VCaP (cell line): Measurements from ENCODE around the gene DKK3.

Experiments
- H3K27ac ChIP-seq: fragments of 450-650 bp; 2 replicates; pipeline ENCODE4 v1.5.1; 2017
- TF ChIP-seq, protein P1 (sequence below): fragments of 450-650 bp; conservative IDR thresholded peaks from 2 replicates; pipeline ENCODE4 v1.5.1; 2017; ENCODE audit warnings: mild to moderate bottlenecking, moderate library complexity

Gene DKK3

GRCh38 chr11:11988681-11989261, 19.7 kb downstream of the DKK3 start:
- TF ChIP-seq, protein P1, sequence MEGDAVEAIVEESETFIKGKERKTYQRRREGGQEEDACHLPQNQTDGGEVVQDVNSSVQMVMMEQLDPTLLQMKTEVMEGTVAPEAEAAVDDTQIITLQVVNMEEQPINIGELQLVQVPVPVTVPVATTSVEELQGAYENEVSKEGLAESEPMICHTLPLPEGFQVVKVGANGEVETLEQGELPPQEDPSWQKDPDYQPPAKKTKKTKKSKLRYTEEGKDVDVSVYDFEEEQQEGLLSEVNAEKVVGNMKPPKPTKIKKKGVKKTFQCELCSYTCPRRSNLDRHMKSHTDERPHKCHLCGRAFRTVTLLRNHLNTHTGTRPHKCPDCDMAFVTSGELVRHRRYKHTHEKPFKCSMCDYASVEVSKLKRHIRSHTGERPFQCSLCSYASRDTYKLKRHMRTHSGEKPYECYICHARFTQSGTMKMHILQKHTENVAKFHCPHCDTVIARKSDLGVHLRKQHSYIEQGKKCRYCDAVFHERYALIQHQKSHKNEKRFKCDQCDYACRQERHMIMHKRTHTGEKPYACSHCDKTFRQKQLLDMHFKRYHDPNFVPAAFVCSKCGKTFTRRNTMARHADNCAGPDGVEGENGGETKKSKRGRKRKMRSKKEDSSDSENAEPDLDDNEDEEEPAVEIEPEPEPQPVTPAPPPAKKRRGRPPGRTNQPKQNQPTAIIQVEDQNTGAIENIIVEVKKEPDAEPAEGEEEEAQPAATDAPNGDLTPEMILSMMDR: no peak
- H3K27ac ChIP-seq: no peak overlapping the region

DNA sequence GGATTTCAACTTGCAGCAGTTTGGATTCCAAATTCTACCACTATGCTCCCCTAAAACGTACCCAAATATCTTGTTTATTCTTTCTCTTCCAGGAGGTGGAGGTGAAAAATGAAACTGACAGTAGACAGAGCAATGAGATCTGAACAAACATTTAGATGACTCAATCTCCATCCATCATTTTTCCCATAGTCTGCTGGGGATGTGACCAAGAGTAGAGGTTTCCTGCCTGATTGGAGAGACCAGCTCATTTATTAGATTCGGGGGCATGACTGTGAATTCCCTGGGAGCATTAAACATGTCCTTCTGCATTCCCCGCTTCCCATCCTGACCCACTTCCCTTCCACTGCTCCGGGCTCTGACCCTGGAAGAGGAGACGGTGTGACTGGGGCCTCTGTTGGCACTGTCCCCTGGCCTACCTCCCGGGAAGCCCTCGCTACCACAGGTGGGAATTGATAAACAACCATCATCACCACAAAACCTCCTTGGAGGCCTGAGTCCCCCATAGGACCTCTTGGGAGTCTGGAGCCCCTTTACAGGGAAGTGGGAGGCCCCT, 20.3 kb downstream of the DKK3 start:
- TF ChIP-seq, protein P1: no peak
- H3K27ac ChIP-seq: no peak overlapping the region

GRCh38 chr11:11987503-11988022, 20.9 kb downstream of the DKK3 start:
- no peak overlapping the region for H3K27ac ChIP-seq
- TF ChIP-seq, protein P1: no peak

- no peak overlapping the region for H3K27ac ChIP-seq
Measured at GRCh38 chr11:11985954-11986949, 22.2 kb downstream of the DKK3 start.

DNA sequence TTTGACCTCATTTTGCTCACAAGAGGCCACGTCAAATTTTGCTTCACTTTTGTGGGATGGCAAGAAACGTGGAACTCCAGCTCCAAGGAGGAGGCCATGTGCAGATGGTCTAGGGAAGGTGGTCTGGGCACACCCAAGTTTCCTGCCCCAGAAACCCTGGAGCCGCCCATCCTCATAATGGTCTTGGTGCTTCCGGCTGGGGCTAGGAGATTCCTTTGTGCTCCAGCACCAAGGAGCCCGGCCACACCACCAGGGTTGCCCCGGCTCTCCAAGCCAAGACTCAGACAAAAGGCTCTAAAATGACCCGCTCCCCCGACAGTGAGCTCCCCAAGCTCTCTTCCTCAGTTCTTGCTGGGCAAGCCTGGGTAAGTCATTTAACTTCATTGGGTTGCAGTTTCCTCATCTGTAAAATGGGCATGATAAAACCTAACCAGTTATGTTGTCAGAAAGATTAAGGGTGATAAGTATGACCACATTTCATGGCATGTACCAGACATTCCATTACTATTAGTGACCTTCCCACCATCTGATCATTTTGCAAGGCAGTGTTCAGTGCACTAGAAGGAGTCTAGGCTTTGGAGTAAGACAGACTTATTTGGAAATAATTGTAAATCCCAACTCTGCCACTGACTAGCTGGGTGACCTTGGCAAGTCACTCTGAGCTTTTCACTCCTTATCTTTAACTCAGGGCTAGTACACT, 23.3 kb downstream of the DKK3 start:
- no peak overlapping the region for H3K27ac ChIP-seq
- TF ChIP-seq, protein P1: no peak

More at GRCh38 chr11:11985954-11986949, 22.2 kb downstream of the DKK3 start:
- TF ChIP-seq, protein P1: no peak

GRCh38 chr11:11984563-11984962, 23.9 kb downstream of the DKK3 start:
- TF ChIP-seq, protein P1: no peak
- H3K27ac ChIP-seq: no peak overlapping the region
